GM19372 (cell line): ENCODE measurements around the gene NSMCE1.
"Not testable (repeated sequence)": the region's sequence is repeated elsewhere in the genome, so short reads cannot be mapped to it uniquely, and the experiment has no call there.

ENCODE experiments used
- ATAC-seq: cut with Tn5 transposase; IDR thresholded peaks from one replicate; pipeline ENCODE4 v1.9.1; 2021; ENCODE audit warnings: mild to moderate bottlenecking, low read depth, moderate library complexity; ENCODE audit not compliant: unreplicated experiment

Gene NSMCE1

DNA sequence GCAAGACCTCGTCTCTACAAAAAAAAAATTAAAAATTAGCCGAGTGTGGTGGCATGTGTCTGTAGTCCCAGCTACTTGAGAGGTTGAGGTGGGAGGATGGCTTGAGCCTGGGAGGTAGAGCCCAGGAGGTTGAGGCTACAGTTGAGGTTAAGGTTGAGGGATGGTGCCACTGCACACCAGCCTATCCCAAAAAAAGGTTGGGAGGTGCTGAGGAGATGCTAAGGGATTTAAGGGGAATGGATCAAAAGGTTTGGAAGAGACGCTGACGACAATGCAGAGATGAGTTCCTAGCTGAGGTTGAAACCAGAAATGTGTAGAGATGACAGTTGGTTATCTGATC is 4.7 kb upstream of the NSMCE1 start:
- no peak for ATAC-seq

DNA sequence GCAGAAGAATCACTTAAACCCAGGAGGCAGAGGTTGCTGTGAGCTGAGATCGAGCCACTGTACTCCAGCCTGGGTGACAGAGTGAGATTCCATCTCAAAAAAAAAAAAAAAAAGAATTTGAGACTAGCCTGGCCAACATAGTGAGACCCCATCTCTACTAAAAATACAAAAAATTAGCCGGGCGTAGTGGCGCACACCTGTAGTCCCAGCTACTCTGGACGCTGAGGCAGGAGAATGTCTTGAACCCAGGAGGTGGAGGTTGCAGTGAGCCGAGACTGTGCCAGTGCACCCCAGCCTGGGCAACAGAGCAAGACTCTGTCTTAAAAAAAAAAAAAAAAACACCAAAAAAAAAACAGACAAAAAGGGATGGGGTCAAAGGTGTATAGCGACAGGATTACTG is 4.1 kb upstream of the NSMCE1 start:
- ATAC-seq, result not testable (repeated sequence)

DNA sequence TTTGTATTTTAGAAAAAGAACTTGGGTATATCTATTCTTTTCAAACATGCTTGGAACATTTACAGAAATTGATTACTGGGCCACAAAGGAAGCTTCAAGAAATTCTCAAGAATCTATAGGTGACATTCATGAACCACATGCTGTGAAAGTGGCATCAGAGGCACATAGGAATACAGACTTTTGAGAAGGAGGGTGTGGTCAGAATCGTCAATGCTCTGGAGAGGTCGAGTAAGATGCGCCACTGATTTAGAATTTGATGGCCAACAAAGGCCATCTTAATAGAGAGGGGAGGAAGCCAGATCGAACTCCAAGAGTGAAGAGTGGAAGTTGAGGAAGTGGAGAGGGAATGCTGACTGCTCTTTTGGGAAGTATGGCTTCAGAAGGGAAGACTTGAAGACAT is 3.5 kb upstream of the NSMCE1 start:
- ATAC-seq, result no peak

DNA sequence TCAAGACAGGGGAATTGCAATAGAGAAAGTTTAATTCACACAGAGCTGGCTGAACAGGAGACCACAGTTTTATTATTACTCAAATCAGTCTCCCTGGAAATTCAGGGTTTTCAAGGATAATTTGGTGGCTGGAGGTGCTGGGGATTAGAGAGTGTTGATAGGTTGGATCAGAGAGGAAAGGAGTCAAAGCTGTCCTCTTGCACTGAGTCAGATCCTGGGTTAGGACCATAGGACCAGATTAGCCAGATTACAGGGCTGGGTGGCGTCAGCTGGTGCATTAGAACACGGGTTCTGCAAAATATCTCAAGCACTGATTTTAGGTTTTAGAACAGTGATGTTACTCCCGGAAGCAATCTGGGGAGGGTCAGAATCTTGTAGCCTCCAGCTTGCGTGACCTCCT is 1.8 kb upstream of the NSMCE1 start:
- no peak for ATAC-seq

DNA sequence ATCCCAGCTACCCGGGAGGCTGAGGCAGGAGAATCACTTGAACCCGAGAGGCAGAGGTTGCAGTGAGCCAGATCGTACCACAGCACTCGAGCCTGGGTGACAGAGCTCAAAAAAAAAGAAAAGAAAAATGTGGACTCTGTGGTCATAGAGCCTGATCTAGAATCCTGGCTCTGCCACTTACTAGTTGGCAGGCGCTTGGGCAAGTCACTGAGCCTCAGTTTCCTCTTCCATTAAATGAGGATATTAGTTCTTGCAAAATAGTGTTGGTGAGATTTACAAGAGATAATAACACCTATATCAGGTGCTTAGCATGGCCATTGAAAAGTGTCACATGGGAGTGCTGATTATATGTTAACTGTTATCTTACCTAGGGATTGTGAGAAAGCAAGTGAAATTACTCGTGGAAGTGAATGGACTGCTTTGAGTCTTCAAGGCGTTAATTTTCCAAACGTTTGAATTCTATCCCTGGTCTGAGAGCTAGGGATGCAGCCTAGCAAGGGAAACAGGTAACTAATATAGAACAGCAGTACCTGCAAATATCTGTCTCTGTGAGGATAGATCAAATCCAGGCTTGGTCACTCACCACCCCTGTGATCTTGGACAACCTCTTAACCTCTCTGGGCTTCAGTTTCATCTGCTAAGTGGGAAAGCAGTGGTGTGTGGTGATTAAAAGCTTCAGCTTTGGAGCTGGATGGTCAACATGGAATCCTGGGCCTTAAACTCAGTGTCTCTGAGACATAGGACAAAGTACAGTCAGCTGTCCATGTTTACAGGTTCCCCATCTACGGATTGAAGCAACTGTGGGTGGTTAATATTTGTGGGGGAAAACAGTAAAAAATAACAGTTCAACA is 953 bp upstream of the NSMCE1 start:
- no peak for ATAC-seq

DNA sequence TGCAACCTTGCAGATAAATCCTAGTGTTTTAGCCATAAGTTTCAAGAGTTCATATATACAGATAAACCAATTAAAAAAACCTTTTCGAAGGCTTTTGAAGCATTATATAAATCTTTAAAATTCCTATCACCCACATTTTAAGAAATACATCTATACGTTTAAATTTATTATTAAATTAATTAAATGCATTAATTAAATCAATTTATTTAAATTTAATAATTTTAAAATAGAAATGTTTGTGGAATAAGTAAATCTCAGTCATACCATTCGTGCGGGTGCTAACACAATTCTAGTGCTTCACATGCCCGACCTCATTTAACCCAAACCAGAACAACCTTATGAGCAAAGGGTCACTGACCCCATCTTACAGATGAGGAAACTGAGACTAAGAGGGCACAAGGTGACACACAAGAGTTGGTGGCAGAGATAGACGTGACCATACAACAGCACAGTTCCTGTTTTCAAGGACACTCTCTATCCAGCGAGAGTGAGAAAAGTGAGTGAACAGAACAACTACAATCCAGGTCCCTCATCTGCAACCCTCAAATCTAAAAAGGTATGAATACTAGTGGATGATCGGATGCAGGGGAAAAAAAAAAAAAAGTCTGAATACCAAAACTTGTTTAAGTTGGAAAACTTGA is 1.4 kb downstream of the NSMCE1 start:
- no peak for ATAC-seq

DNA sequence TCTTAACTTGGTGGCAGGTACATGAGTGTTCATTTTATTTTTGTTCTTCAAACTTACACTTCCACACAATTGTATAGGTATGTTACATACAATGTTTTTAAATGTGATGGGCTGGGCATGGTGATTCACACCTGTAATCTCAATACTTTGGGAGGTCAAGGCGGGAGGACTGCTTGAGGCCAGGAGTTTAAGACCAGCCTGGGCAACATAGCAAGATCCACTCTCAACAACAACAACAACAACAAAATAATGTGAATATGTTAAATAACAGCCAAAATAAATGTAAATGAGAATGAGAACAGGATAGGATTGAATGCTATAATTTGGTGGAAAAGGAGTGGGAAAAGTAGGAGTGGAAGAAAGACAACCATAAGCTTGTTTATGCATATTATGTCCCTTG is 2.6 kb downstream of the NSMCE1 start:
- no peak for ATAC-seq

DNA sequence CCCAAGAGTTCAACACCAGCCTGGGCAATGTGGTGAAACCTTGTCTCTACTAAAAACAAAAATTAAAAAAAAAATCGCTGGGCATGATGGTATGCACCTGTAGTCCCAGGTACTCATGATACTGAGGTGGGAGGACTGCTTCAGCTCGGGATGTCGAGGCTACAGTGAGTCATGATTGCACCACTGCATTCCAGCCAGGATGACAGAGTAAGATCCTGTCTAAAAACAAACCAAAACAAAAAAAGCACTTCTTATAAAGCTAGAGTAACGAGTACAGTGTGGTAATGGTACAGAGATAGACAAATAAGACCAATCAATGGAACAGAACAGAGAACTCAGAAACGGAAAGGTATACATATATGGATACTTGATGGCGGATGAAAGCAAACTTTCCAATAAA is 4.4 kb downstream of the NSMCE1 start:
- ATAC-seq, result no peak

DNA sequence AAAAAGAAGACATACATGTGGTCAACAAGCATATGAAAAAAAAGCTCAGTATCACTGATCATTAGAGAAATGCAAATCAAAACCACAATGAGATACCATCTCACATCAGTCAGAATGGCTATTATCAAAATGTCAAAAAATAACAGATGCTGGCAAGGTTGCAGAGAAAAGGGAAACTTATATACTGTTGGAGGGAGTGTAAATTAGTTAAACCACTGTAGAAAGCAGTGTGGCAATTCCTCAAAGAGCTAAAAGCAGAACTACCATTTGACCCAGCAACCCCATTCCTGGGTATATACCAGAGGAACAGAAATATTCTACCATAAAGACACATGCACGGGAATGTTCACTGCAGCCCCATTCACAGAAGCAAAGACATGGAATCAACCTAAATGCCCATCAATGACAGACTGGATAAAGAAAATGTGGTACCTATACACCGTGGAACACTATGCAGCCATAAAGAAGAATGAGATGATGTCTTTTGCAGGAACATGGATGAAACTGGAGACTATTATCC is 5.6 kb downstream of the NSMCE1 start:
- ATAC-seq, result not testable (repeated sequence)

DNA sequence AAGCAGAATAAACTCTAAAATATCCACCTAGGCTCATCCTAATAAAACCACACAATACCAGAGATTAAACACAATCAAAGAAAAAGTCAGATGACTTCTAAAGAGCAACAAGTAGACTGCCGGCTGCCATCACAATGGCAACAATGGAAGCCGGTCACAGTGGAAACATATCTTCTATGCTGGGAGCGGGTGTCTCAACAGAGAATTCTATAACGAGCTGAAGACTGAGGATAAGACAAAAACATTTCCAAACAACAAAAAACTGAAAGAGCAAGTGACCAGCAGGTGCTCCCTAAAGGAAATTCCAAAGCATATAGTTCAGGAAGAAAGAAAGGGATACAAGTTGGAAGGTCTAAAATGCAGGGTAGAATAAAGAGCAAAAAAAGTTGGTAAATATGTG is 8.9 kb downstream of the NSMCE1 start:
- no peak for ATAC-seq

DNA sequence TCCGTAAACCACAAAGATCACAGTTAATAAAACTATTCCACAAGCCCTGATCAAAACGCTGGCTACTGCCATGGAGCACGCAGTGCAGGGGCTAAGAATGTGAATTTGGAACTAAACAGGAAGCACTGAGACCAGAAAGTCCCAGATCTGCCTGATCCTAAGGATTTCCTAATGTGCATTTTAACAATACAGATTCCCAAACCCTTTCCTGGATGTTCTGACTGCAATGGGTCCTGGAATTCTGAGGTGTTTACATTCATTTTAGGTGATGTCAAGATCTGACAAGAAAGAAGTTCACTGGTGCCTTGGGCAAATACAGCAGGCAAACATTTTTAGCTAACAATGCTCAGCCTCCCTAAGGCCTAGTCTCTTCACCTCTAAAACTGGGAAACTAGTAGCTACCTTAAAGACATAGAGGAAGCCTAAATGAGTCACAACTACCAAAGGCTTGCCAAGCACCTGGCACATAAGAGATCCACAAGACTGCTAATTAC is 10.3 kb downstream of the NSMCE1 start:
- ATAC-seq, result no peak

DNA sequence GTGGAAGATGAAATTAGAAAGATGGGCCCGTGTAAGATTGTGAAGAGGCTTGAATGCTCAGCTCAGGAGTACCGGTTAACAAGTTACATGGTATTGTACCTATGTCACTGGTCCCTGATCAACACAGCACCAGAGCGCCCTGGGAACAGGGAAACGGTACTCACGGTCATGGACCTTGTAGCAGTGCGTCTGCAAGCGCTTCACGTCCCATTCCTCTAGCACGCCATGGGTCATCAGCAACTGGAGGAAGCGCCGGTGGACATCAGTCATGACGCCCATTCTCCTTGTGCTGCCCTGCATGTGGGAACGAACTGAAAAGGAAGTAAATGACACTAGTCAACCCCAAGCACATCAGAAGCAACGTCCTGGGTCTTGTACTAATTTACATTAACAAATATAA is 11.3 kb downstream of the NSMCE1 start:
- no peak for ATAC-seq

DNA sequence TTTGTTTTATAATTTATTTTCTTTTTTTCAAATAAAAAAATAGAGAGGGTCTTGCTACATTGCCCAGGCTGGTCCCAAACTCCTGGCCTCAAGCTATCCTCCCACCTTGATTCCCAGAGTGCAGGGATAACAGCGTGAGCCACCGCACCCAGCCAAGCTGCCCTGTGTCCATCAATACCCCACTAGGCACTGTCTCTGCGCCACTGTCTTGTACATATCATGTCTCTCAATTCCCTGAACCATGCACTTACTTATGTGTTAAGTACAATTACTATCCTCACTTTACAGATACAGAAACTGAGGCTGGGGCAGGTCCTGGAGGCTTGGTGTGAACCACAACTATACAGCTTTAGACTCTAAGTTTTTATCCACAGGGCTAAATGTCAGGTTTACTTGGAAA is 11.7 kb downstream of the NSMCE1 start:
- no peak for ATAC-seq

DNA sequence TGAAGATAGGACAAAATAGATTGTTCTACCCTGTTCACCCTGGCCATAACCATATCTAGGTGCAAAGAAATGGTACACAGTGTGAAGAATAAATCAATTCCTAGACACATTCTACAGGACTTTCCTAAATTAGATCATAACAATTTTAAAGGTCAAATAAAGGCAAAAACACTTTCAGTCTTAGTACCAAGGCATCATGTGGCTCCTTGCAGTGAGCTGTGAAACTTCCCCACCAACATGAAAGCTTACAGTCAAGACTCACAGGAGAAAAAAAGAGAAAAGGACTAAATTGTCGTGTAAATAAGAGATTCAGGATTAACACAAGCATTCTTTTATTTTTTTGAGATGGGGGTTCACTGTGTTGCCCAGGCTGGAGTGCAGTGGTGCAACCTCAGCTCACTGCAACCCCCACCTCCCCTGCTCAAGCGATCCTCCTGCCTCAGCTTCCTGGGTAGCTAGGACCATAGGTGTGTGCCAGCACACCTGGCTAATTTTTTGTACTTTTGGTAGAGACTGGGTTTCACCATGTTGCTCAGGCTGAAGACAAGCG is 14.2 kb downstream of the NSMCE1 start:
- ATAC-seq, result peak; percentile 69

DNA sequence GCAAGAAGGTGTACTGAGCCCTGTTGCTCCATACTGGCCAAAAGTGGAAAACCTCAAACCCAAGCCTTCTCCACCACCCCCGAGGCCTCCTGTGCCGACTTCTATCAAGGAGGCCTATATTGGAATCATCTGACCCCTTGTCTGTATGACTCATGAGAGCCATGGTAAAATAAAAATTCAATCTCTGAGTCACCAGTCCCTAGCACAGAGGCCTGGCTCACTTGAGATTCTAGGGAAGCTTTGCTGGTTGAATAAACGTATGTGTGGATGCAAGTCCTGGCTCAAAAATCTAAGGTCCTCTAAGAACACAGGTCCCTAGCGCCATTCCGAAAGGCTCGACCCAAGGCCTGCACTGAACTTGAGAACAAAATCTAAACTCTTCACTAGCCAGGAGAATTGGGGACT is 15.0 kb downstream of the NSMCE1 start:
- ATAC-seq, result no peak

DNA sequence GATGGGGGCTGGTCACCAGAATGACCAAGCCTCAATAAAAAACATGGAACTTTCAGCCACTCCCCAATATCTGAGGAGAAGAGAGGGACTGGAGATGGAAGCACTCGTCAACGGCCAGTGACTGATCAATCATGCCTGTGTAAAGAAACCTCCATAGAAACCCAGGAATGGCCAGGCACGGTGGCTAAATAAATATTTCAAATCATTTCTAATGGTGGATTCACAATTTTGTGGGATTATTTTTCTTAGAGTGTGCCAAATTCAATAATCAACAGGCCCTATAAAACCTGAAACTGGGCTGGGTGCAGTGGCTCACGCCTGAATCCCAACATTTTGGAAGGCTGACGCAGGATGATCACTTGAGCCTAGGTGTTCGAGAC is 16.4 kb downstream of the NSMCE1 start:
- ATAC-seq, result no peak

DNA sequence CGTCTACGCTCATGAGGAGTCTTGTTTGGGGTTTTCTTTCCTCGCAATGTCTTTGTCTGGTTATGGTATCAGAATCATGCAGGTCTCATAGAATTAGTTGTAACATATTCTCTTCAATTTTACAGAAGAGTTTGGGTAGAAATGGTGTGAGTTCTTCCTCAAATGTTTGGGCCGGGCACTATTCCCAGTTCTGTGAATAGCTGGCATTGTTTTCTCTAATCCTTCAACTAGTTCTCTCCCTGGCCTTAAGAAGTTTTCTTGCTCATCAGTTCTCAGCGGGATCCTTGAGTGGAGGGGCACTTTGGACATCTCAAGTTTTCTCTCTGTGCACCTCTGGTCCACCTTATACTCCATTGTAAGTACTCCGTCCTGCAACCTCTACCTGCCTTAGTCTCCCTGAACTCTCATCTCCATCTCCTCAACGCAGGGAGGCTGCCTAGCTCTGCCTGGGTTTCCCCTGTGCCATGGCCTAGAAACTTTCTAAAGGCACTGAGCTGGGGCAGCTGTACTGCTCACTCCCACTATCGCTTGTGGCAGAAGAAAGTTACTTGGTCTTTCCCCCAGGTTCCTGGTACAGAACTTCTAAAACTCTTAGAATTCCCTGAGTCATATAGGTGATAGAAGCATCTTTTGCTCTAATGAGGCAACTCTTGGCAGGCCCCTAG is 16.9 kb downstream of the NSMCE1 start:
- ATAC-seq, result no peak

DNA sequence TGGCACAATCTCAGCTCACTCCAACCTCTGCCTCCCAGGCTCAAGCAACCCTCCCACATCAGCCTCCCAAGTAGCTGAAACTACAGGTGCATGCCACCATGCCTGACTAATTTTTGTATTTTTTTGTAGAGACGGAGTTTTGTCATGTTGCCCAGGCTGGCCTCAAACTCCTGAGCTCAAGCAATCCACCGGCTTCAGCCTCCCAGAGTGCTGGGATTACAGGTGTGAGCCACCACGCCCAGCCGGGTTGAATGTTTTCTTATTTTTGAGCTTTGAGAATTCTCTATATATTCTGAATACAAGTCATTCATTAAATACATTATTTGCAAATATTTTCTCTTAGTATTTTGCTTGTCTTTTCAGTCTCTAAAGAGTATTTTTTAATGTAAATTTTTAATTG is 19.7 kb downstream of the NSMCE1 start:
- ATAC-seq, result not testable (repeated sequence)

DNA sequence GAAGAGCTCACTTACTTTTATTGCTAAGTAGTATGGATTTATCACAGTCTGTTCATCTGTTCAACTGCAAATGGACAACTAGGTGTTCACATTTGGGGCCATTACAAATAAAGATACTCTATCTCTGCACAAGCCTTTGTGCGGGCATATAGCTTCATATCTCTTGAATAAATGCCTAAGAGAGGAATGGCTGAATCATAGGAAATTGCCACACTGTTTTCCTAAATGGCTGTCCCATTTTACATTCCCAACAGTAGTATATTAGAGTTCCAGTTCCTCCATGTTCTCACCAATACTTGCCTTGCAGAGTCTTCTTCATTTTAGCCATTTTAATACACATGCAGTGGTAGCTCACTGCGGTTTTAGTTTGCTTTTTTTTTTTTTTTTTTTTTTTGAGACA is 20.5 kb downstream of the NSMCE1 start:
- ATAC-seq, result no peak

DNA sequence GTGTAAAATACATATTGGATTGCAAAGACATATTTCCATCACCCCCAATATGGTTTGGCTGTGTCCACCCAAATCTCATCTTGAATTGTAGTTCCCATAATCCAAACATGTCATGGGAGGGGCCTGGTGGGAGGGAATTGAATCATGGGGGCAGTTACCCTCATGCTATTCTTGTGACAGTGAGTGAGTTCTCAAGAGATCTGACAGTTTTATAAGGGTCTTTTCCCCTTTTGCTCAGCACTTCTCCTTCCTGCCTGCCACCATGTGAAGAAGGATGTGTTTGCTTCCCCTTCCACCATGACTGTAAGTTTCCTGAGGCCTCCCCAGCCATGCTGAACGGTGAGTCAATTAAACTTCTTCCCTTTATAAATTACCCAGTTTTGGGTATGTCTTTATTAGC is 21.5 kb downstream of the NSMCE1 start:
- not testable (repeated sequence) for ATAC-seq

DNA sequence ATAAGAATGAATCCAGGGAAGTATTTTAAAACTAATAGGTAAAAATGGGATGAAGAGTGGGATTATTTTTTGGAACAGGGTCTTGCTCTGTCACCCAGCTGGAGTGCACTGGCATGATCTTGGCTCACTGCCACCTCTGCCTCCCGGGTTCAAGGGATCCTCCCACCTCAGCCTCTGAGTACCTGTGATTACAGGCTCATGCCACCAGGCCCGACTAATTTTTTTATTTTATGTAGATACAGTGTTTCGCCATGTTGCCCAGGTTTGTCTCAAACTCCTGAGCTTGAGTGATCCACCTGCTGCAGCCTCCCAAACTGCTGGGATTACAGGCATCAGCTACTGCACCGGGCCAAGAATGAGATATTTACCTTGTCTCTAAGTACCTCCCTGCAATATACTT is 22.1 kb downstream of the NSMCE1 start:
- ATAC-seq, result no peak
